HG03175 (cell line): ENCODE results near the gene NT5E.
"Not testable (repeated sequence)": the region's sequence is repeated elsewhere in the genome, so short reads cannot be mapped to it uniquely, and the experiment has no call there.

Experiments
- ATAC-seq: cut with Tn5 transposase; IDR thresholded peaks from one replicate; pipeline ENCODE4 v1.9.1; 2021; ENCODE audit warnings: mild to moderate bottlenecking, moderate library complexity; ENCODE audit not compliant: unreplicated experiment

The NT5E gene

DNA sequence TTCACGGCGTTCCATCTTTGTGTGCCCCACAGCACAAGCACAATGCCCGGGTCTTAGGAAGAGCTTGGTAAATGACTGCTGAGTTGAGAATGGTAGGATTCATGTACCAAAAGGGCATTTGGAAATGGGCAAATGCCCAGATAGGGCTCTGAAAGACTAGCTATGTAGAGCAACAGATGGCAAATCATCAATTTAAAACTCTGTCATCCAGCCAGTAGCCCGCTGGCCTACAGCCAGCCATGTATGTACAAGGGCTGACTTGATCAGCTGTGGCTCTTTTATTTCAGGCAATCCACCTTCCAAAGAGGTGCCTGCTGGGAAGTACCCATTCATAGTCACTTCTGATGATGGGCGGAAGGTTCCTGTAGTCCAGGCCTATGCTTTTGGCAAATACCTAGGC is 35.1 kb downstream of the NT5E start:
- ATAC-seq, result no peak

DNA sequence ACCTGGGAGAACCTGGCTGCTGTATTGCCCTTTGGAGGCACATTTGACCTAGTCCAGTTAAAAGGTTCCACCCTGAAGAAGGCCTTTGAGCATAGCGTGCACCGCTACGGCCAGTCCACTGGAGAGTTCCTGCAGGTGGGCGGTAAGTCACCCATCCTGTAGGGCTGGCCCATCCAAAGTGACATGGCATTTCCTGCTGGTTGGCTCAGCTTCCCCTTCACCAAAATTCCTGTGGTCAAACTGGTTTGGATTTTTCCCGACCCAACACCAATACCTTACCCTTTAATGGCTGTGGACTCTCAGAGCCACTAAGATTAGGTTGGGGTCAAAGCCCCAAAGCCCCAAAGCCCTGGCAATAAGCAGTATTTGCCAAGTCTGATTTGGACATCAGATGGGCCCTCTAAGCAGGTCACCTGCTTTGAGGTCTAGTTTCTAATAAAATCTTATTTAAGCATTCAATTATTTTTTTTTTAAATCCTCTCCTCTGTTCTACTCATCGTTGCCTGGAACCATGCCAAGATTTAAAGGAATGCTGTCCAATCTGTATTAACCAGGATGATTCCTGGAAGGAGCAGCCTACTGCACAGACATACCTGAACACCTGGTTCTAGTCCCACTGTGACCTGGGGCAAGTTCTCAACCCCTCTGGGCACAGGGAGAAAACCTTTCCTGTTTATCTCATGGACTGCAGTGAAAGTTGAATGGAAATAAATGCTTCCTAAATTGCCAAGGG is 40.8 kb downstream of the NT5E start:
- no peak for ATAC-seq

DNA sequence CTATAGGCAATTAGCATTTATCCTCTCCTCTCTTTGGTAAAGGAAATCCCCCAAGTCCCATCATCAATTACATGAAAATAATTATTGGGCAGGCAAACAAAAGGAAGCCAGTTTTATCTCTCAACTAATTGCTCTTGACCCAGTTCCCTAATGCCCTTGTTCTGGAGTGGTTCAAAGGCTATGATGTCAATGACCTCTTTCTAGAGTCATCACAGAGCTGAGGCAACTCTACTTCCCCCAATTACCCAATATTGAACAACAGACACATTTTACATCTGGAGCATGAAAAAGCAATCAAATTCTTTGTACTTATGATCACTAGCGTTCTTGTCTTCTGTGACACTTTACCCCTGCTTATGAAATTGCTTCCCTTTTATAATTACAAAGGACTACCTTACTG is 43.5 kb downstream of the NT5E start:
- no peak for ATAC-seq

DNA sequence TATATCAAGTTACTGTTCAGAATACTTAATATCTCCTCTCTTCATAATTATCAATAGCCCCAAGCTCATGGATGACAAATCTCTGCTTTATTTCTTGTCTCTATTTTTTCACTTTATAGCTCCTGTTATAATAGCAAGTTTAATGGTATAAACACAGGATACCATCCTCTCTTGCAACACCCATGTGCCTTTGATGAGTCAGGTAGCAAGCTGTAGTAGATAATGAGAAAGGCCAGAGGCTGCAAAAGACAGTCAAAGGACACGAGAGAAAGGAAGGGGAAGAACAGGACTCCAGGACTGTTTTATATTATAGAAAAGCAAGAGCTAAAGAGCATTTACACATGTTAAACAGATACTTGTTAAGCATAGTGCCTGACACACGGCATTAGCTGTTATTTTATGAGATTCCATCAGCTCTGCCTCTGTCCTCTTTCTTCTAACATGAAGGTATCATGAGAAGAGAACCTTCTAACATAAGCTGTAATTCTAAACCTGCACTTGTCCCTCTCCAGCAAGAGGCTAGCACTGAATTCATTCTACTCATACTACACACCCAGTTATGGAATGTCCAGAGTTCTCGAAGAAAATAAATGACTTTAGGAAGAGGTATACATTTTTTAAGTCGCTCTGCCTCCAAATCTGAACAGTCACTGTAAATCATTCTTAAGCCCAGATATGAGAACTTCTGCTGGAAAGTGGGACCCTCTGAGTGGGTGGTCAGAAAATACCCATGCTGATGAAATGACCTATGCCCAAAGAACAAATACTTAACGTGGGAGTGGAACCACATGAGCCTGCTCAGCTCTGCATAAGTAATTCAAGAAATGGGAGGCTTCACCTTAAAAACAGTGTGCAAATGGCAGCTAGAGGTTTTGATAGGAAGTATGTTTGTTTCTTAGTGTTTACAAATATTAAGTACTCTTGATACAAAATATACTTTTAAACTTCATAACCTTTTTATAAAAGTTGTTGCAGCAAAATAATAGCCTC is 45.0 kb downstream of the NT5E start:
- no peak for ATAC-seq

DNA sequence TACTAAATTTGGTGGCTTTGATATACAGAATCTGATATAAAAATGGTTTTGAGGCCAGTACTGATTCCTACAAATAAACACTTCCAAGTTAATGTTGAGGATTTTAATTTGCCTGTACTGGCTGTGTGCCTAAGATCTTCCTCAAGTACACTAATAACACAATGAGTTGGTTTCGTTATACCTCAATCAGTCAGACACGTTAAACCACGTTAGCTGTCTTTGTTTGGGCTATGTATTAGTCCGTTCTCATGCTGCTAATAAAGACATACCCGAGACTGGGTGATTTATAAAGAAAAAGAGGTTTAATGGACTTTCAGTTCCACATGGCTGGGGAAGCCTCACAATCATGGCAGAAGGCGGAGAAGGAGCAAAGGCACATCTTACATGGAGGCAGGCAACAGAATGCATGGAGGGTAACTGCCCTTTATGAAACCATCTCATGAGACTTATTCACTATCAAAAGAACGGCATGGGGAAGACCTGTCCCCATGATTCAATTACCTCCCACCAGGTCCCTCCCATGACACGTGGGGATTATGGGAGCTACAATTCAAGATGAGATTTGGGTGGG is 46.2 kb downstream of the NT5E start:
- no peak for ATAC-seq

DNA sequence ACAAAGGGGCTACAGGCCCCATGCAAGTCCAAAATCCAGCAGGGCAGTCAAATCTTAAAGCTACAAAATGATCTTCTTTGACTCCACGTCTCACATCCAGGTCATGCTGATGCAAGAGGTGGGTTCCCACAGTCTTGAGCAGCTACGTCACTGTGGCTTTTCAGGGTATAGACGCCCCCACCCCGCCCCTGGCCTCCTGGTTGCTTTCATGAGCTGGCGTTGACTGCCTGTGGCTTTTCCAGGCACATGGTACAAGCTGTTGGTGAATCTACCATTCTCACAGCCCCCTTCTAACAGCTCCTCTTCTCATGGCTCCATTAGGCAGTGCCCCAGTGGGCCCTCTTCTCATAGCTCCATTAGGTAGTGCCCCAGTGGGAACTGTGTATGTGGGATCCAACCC is 47.0 kb downstream of the NT5E start:
- no peak for ATAC-seq

DNA sequence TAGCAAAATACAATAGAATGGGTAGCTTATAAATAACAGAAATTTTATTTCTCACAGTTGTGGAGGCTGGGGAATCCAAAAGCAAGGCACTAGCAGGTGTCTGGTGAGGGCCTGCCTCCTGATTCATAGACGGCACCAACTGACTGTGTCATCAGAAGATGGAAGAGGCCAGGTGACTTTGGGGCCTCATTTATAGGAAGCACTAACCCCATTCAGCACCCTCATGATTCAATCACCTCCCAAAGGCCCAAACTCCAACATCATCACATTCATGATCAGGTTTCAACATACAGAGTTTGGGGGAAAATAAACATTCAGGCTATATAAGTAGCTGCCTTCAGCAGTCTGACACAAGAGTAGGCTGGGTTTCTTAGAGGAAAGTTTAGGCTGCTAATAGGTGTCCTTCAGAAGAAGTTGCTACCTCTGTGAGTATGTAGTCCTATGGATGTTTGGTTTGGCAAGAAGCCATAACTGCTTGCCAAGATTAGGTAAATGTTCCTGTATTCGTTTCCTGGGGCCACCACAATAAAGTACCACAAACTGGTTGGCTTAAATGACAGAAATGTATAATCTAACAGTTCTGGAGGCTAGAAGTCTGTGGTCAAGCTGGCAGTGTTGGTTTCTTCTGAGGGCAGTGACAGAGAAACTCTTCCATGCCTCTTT is 48.8 kb downstream of the NT5E start:
- no peak for ATAC-seq

DNA sequence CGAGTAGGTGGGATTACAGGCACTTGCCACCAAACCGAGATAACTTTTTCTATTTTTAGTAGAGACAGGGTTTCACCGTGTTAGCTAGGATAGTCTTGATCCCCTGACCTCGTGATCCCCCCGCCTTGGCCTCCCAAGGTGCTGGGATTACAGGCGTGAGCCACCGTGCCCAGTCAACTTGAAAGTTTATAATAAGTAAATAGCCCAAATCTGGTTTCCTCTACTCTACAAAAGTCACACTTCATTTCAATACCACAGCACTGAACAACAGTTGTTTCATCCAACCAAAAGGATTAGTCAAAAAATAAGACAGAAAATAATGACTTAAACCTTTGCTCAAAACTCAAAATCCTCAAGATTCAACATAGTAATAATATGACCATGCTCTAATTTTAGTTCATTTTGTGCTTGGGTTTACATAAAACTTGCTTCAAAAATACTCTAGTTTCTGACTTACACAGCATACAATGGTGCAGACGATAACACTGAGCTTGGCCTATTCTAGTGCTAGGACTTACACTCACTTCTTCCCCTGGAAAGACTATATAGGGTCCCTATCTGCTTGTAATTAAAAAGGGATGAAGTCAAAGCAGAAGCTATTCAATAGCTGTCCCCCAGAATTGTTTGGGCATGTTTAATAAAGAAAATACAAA is 56.7 kb downstream of the NT5E start:
- ATAC-seq, result no peak

DNA sequence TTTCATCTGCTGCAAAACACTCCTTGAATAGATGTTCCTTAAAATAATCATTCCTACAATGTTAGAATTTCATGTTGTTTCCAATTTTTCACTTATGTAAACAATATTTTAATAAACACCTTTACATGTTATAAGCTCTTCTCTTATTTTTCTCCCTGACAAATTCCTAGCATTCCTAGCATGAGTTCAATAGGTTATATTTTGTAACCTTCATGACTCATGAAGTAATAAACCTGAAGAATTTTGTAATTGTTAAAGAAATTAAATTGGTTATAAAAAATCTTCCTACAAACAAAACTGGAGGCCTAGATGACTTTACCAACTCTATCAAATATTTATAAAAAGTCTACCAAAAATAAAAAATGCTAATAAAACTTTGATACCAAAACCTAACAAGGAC is 66.3 kb downstream of the NT5E start:
- no peak for ATAC-seq

DNA sequence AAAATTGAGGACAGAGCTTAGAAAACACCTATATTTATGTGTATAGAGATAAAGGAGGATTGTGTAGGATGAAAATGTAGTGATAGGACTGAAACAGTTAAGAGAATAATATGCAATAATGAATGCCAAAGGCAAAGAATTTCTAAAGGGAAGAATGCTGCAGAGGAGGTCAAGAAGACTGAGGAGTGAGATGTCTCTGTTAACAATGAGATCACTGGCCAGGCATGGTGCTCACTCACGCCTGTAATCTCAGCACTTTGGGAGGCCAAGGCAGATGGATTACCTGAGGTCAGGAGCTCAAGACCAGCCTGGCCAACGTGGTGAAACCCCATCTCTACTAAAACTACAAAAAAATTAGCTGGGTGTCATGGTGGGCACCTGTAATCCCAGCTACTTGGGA is 74.4 kb downstream of the NT5E start:
- ATAC-seq, result not testable (repeated sequence)

DNA sequence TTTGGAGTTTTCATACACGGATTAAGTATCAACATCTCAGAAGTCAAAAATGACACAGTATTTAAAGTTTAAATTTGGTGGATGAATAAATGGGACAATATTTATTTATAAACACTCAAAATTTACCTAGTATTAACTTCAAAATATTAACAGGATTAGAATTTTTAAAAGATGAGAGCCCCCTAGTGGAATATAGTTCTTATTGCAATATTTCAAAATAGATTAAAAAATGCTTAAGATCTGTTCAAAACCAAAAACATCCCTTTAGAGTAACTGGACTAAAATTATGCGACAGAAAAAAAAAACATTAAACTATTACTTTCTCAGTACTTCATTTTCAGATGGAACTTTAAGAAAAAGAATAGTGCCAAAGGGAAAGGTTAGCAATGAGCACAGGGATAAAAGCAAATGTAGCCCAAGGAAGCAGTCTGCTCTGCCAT is 87.2 kb downstream of the NT5E start:
- ATAC-seq, result no peak

DNA sequence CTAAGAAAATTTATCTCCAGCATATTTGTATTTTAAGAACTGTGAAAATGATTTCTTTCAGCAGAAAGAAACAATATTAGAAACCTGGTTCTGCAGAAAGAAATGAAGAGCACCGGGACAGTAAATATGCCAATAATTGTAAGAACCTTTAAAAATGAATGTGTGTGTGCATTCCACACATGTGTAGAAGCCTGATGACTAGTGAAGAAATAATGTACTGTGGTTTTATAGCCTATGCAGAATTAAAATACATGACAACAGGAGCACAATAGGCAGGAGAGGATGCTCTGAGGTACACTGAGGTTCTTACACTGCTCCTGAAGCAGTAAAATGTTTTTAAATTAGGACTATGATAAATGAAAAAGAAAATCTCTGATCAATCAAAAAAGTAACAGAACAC is 94.9 kb downstream of the NT5E start:
- no peak for ATAC-seq
